ENCODE measurements around the gene MYO7B. TPM values are rescaled to one million over a fixed set of nuclear protein-coding genes. Genes with fewer than 3 reads are reported as not detected.

Gene MYO7B
- total and polyA plus RNA-seq, 12 donors = 0.13 to 1.5 (median 0.32) TPM; not detected in 1

- Histone ChIP-seq H3K9me3 (replicated peaks in 1 of 3) (no peaks in the 10 kb centered on the region), H3K27ac (peak overlapping the region in 1 of 5 donors; percentile 32), H3K27me3 (no peaks in the 10 kb centered on the region), H3K36me3 (replicated peaks in 1 of 2) (no peaks in the 10 kb centered on the region), H3K4me1 (replicated peaks in 1 of 2) (peaks cover 0 to 7% of the 10 kb centered on the region in 2 donors), H3K4me3 (no peak overlapping the region)
- intact Hi-C loops (cut with DNase I) = no loop called here
- 69 to 76% (median 73%) methylated on average over 15 to 25 of the region's 25 CpGs; no CpG with 5 or more reads in 1 of the 4 donors for whole genome bisulfite sequencing, 4 donors
- TF ChIP-seq POLR2A (IDR thresholded peaks at IDR 0.05) = no peak
- TF ChIP-seq, protein P1, sequence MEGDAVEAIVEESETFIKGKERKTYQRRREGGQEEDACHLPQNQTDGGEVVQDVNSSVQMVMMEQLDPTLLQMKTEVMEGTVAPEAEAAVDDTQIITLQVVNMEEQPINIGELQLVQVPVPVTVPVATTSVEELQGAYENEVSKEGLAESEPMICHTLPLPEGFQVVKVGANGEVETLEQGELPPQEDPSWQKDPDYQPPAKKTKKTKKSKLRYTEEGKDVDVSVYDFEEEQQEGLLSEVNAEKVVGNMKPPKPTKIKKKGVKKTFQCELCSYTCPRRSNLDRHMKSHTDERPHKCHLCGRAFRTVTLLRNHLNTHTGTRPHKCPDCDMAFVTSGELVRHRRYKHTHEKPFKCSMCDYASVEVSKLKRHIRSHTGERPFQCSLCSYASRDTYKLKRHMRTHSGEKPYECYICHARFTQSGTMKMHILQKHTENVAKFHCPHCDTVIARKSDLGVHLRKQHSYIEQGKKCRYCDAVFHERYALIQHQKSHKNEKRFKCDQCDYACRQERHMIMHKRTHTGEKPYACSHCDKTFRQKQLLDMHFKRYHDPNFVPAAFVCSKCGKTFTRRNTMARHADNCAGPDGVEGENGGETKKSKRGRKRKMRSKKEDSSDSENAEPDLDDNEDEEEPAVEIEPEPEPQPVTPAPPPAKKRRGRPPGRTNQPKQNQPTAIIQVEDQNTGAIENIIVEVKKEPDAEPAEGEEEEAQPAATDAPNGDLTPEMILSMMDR (IDR thresholded peaks at IDR 0.05) = no peak
- DNase-seq = no peak
Observed at GRCh38 chr2:127641846-127642507, 106.5 kb downstream of the MYO7B start.

GRCh38 chr2:127642706-127643438, 107.4 kb downstream of the MYO7B start:
- Histone ChIP-seq H3K9me3 (replicated peaks in 1 of 3) (no peaks in the 10 kb centered on the region), H3K4me1 (replicated peaks in 1 of 2) (peaks cover 0 to 5% of the 10 kb centered on the region in 2 donors), H3K36me3 (replicated peaks in 1 of 2) (no peaks in the 10 kb centered on the region), H3K27ac (no peak overlapping the region), H3K4me3 (no peak overlapping the region), H3K27me3 (no peaks in the 10 kb centered on the region)
- WGBS, 4 donors = 46 to 77% (median 67%) methylated on average over 3 to 17 of the region's 17 CpGs
- TF ChIP-seq POLR2A (IDR thresholded peaks at IDR 0.05) = no peak
- TF ChIP-seq, protein P1 (IDR thresholded peaks at IDR 0.05) = no peak
- intact Hi-C loops (cut with DNase I) = no loop called here
- DNase-seq = peak in 5 of 7 donors; percentile 42 to 65 (median 51)

- H3K36me3 ChIP-seq (replicated peaks in 1 of 2) = no peaks in the 10 kb centered on the region
- no peak overlapping the region for H3K27ac ChIP-seq
Observed at GRCh38 chr2:127643439-127644065, 108.1 kb downstream of the MYO7B start.

More at GRCh38 chr2:127643439-127644065, 108.1 kb downstream of the MYO7B start:
- intact Hi-C loops (cut with DNase I) = no loop called here
- DNase-seq = no peak
- Histone ChIP-seq H3K4me1 (replicated peaks in 1 of 2) (peaks cover 0 to 5% of the 10 kb centered on the region in 2 donors), H3K4me3 (no peak overlapping the region), H3K9me3 (replicated peaks in 1 of 3) (no peaks in the 10 kb centered on the region), H3K27me3 (no peaks in the 10 kb centered on the region)
- TF ChIP-seq POLR2A (IDR thresholded peaks at IDR 0.05) = no peak
- TF ChIP-seq, protein P1 (IDR thresholded peaks at IDR 0.05) = no peak
- WGBS, 4 donors = 94 to 96% (median 95%) methylated on average over 12 to 15 of the region's 15 CpGs
